ENCODE measurements around the gene CEACAM21. TPM values are rescaled to one million over a fixed set of nuclear protein-coding genes. Genes with fewer than 3 reads are reported as not detected.
"Not testable (repeated sequence)": the region's sequence is repeated elsewhere in the genome, so short reads cannot be mapped to it uniquely, and the experiment has no call there.

CEACAM21 gene
- total and polyA plus RNA-seq, 3 donors from 2014 or later = 0.71 to 3.6 (median 1.3) TPM

DNA sequence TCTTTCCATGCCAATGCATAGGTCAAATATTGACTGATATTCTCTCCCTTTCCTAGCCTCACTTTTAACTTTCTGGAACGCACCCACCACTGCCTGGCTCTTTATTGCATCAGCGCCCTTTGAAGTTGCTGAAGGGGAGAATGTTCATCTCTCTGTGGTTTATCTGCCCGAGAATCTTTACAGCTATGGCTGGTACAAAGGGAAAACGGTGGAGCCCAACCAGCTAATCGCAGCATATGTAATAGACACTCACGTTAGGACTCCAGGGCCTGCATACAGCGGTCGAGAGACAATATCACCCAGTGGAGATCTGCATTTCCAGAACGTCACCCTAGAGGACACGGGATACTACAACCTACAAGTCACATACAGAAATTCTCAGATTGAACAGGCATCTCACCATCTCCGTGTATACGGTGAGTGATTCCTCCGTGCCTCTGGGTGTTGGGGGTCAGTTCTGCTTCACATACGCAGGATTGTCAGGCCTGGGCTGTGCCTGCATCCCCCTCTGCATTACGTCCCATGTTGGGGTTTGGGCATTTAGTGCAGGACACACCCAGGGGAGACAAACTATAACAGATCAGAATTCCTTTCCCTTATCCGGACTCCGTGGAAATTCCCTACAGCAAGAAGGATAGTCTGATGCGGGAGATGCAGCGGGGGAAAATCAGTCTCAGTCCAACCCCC, 1.3 kb downstream of the CEACAM21 start:
- Histone ChIP-seq H3K4me1 (no peaks in the 10 kb centered on the region), H3K36me3 (ENCODE audit: low read depth, missing control alignments) (no peaks in the 10 kb centered on the region), H3K4me3 (no peak overlapping the region), H3K9me3 (no peaks in the 10 kb centered on the region), H3K27me3 (no peaks in the 10 kb centered on the region), H3K27ac (no peak overlapping the region)
- no peak for DNase-seq
- no peak for TF ChIP-seq POLR2A (IDR thresholded peaks at IDR 0.05)
- TF ChIP-seq, protein P1, sequence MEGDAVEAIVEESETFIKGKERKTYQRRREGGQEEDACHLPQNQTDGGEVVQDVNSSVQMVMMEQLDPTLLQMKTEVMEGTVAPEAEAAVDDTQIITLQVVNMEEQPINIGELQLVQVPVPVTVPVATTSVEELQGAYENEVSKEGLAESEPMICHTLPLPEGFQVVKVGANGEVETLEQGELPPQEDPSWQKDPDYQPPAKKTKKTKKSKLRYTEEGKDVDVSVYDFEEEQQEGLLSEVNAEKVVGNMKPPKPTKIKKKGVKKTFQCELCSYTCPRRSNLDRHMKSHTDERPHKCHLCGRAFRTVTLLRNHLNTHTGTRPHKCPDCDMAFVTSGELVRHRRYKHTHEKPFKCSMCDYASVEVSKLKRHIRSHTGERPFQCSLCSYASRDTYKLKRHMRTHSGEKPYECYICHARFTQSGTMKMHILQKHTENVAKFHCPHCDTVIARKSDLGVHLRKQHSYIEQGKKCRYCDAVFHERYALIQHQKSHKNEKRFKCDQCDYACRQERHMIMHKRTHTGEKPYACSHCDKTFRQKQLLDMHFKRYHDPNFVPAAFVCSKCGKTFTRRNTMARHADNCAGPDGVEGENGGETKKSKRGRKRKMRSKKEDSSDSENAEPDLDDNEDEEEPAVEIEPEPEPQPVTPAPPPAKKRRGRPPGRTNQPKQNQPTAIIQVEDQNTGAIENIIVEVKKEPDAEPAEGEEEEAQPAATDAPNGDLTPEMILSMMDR (IDR thresholded peaks at IDR 0.05) = no peak
- WGBS, 2 donors = 72 to 77% methylated on average over 14 to 19 of the region's 19 CpGs
- intact Hi-C loops (cut with DNase I; ENCODE audit: low total_unique reads) = loop anchor here (10.0 kb wide), 1 partner anchor 132 kb away; the partner anchor contains the start of gene ERICH4

DNA sequence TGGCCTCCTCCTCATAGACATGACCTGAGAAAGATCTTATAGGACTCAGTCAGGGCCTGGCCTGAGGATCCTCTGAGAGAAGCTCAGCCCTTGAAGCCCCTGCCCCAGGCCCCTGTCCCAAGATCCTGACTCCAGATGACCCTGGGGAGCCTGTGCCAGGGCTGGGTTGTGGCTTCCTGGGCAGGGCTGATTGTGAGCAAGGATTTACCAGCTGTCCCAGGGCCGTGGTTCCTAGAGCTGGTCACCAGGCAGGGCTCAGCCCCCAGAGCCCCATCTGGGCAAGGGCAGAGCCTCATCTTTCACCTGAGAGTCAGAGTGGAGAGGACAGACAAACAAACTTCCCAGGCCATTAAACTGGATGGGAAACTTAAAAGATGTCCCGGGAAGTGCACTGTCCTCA, 1.9 kb downstream of the CEACAM21 start:
- no peak overlapping the region for H3K4me3 ChIP-seq
- no peaks in the 10 kb centered on the region for H3K4me1 ChIP-seq
- no peak for DNase-seq
- no peaks in the 10 kb centered on the region for H3K36me3 ChIP-seq (ENCODE audit: low read depth, missing control alignments)
- no peaks in the 10 kb centered on the region for H3K27me3 ChIP-seq
- no peak overlapping the region for H3K27ac ChIP-seq
- WGBS, 2 donors = 76 to 77% methylated on average over 2 of the region's 2 CpGs
- intact Hi-C loops (cut with DNase I; ENCODE audit: low total_unique reads) = loop anchor here (10.0 kb wide), 1 partner anchor 133 kb away; the partner anchor contains the start of gene ERICH4
- no peaks in the 10 kb centered on the region for H3K9me3 ChIP-seq
- TF ChIP-seq POLR2A (IDR thresholded peaks at IDR 0.05) = no peak
- TF ChIP-seq, protein P1 (IDR thresholded peaks at IDR 0.05) = no peak

DNA sequence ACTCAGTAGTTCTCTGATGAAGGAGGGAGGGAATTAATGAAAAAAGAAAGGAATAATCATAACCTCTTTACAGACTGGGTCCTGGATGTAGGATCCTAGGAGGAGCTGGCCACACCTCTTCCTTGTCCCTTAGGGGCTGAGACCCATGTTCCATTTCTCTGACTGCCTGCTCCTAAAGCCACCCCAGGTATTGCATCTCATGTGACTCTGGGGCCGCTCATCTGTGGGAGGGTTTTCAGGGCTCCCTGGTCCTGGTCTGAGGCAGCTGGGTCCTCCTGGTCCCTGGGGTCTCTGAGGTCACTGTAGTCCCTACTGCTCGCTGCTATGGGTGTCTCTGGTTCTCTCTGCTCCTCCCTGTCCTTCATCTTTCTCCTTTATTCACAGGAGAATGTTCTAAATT, 2.9 kb downstream of the CEACAM21 start:
- intact Hi-C loops (cut with DNase I; ENCODE audit: low total_unique reads) = loop anchor here (10.0 kb wide), 1 partner anchor 134 kb away; the partner anchor contains the start of gene ERICH4
- DNase-seq = no peak
- Histone ChIP-seq H3K4me3 (no peak overlapping the region), H3K4me1 (no peaks in the 10 kb centered on the region), H3K27me3 (no peaks in the 10 kb centered on the region), H3K36me3 (ENCODE audit: low read depth, missing control alignments) (no peaks in the 10 kb centered on the region), H3K9me3 (no peaks in the 10 kb centered on the region), H3K27ac (no peak overlapping the region)
- TF ChIP-seq POLR2A (IDR thresholded peaks at IDR 0.05) = no peak
- TF ChIP-seq, protein P1 (IDR thresholded peaks at IDR 0.05) = no peak
- 60 to 68% methylated on average over 1 to 2 of the region's 2 CpGs for WGBS, 2 donors

DNA sequence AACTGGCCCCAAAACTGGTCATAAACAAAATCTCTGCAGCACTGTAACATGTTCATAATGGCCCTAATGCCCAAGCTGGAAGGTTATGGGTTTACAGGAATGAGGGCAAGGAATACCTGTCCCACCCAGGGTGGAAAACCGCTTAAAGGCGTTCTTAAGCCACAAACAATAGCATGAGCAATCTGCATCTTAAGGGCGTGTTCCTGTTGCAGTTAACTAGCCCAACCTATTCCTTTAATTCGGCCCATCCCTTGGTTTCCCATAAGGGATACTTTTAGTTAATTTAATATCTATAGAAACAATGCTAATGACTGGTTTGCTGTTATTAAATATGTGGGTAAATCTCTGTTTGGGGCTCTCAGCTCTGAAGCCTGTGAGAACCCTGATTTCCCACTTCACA, 5.1 kb downstream of the CEACAM21 start:
- H3K27me3 ChIP-seq; H3K9me3 ChIP-seq; H3K27ac ChIP-seq; intact Hi-C loops (cut with DNase I; ENCODE audit: low total_unique reads); DNase-seq; H3K36me3 ChIP-seq (ENCODE audit: low read depth, missing control alignments); H3K4me1 ChIP-seq; H3K4me3 ChIP-seq: not testable (repeated sequence)
- WGBS, 2 donors = 71 to 72% methylated on average over 4 of the region's 4 CpGs

DNA sequence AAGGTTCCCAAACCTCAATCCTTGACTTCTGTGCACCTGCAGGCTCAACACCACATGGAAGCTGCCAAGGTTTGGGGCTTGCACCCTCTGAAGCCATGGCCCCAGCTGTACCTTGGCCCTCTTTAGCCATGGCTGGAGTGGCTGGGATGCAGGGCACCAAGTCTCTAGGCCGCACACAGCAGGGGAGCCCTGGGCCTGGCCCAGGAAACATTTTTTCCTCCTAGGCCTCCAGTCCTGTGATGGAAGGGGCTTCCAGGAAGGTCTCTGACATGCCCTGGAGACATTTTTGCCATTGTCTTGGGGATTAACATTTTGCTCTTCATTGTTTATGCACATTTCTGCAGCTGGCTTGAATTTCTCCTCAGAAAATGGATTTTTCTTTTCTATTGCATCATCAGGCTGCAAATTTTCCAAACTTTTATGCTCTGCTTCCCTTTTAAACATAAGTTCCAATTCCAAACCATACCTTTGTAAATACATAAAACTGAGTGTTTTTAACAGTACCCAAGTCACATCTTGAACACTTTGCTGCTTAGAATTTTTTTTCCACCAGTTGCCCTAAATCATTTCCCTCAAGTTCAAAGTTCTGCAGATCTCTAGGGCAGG, 6.7 kb downstream of the CEACAM21 start:
- DNase-seq; H3K4me3 ChIP-seq; H3K36me3 ChIP-seq (ENCODE audit: low read depth, missing control alignments); H3K9me3 ChIP-seq; H3K27ac ChIP-seq; intact Hi-C loops (cut with DNase I; ENCODE audit: low total_unique reads); H3K27me3 ChIP-seq; H3K4me1 ChIP-seq: not testable (repeated sequence)
- 88 to 100% methylated on average over 1 of the region's 1 CpG for WGBS, 2 donors

Measured in testis (tissue), 3 donors.